Stomach (tissue), 4 donors: ENCODE data around the gene TSC1.
A peak's percentile ranks its signal among the peaks of the same experiment; 100 is the strongest.

Source experiments
- EP300 ChIP-seq: sonication (generic); formaldehyde crosslinking; IDR thresholded peaks from one replicate; pipeline ENCODE4 v1.6.1; 2017; ENCODE audit warnings: antibody characterized with exemption
- POLR2A ChIP-seq, 4 donors: fragments of 450-650 bp; IDR thresholded peaks; one replicate each; pipeline ENCODE4 v1.6.1; 2016; ENCODE audit warnings: antibody characterized with exemption in 4 of 4, control low read depth in 2 of 4, mild to moderate bottlenecking in 1 of 4, moderate library complexity in 1 of 4
- TF ChIP-seq, protein P1 (sequence below), 7 experiments: fragments of 450-650 bp in 4 of 7; fragments of 200-600 bp in 3 of 7; sonication (generic) in 3 of 7; IDR thresholded peaks; one replicate each; pipeline ENCODE4 v1.5.1; 2016 to 2019; ENCODE audit warnings: antibody characterized with exemption in 7 of 7, control low read depth in 2 of 7, mild to moderate bottlenecking in 1 of 7

GRCh38 chr9:132901858-132902831, 42.3 kb downstream of the TSC1 start:
- TF ChIP-seq EP300 (no peak), POLR2A (IDR thresholded peaks at IDR 0.05) (no peak)
- TF ChIP-seq, protein P1, sequence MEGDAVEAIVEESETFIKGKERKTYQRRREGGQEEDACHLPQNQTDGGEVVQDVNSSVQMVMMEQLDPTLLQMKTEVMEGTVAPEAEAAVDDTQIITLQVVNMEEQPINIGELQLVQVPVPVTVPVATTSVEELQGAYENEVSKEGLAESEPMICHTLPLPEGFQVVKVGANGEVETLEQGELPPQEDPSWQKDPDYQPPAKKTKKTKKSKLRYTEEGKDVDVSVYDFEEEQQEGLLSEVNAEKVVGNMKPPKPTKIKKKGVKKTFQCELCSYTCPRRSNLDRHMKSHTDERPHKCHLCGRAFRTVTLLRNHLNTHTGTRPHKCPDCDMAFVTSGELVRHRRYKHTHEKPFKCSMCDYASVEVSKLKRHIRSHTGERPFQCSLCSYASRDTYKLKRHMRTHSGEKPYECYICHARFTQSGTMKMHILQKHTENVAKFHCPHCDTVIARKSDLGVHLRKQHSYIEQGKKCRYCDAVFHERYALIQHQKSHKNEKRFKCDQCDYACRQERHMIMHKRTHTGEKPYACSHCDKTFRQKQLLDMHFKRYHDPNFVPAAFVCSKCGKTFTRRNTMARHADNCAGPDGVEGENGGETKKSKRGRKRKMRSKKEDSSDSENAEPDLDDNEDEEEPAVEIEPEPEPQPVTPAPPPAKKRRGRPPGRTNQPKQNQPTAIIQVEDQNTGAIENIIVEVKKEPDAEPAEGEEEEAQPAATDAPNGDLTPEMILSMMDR (IDR thresholded peaks at IDR 0.05): peak in 5 of 7 experiments; percentile 71 to 92 (median 87)
